A673 (cell line): ENCODE results near the gene CCDC78.

Source experiments
- CTCF ChIP-seq: fragments of 300-800, 200-600 bp; sonication (generic); conservative IDR thresholded peaks from 2 replicates; pipeline ENCODE4 v1.5.1; 2017; ENCODE audit warnings: low read depth, mild to moderate bottlenecking, antibody characterized with exemption, low read length, moderate library complexity, mixed read lengths
- EZH2 ChIP-seq: fragments of 200-600 bp; sonication (generic); IDR thresholded peaks from 2 replicates; pipeline ENCODE4 v1.6.1; 2017; ENCODE audit warnings: borderline replicate concordance, low read depth, mild to moderate bottlenecking, mixed read lengths, antibody characterized with exemption, low read length; ENCODE audit not compliant: poor library complexity, severe bottlenecking

- TF ChIP-seq CTCF: no peak
- TF ChIP-seq EZH2: no peak
These were observed 48.1 kb upstream of the CCDC78 start for GRCh38 chr16:774086-775001.
